ENCODE data around the gene SLC29A1.

SLC29A1 gene

GRCh38 chr6:44278774-44279697, 55.6 kb downstream of the SLC29A1 start:
- no peak for DNase-seq (ENCODE audit: low read depth in 2 of 2, low spot score in 1 of 2)

Data from stimulated activated CD8-positive, alpha-beta memory T cell treated with anti-CD3 and anti-CD28 coated beads, Interleukin-4, amount 100 ng/mL, for 4 hours (primary cell).